Epidermal melanocyte (primary cell): ENCODE data around the gene MRC1.

Experiments used
- DNase-seq: peaks from one replicate; pipeline ENCODE4 v3.0.0; 2011; ENCODE audit warnings: low spot score; ENCODE audit not compliant: insufficient read length

Gene MRC1

GRCh38 chr10:17808971-17809841, at the start of gene MRC1:
MRC1 (plus strand) TSS chr10:17809348; CDS start chr10:17809466, 118 bp downstream.
- no peak for DNase-seq

- DNase-seq = no peak
Measured at GRCh38 chr10:17764142-17764541, 45.0 kb upstream of the MRC1 start.

GRCh38 chr10:17765602-17766001, 43.5 kb upstream of the MRC1 start:
- DNase-seq = no peak

- no peak for DNase-seq
Measured at GRCh38 chr10:17766731-17767130, 42.4 kb upstream of the MRC1 start.

GRCh38 chr10:17768496-17768895, 40.7 kb upstream of the MRC1 start:
- DNase-seq = no peak

GRCh38 chr10:17768957-17769356, 40.2 kb upstream of the MRC1 start:
- no peak for DNase-seq

GRCh38 chr10:17771017-17771416, 38.1 kb upstream of the MRC1 start:
- no peak for DNase-seq

- no peak for DNase-seq
Measured at GRCh38 chr10:17779784-17780183, 29.4 kb upstream of the MRC1 start.

- DNase-seq = no peak
Measured at GRCh38 chr10:17780727-17781126, 28.4 kb upstream of the MRC1 start.

- no peak for DNase-seq
Measured at GRCh38 chr10:17781856-17782255, 27.3 kb upstream of the MRC1 start.

GRCh38 chr10:17782921-17783665, 26.1 kb upstream of the MRC1 start:
- no peak for DNase-seq

GRCh38 chr10:17783751-17784150, 25.4 kb upstream of the MRC1 start:
- DNase-seq = no peak

- no peak for DNase-seq
Measured at GRCh38 chr10:17784688-17785087, 24.5 kb upstream of the MRC1 start.

GRCh38 chr10:17785276-17785930, 23.7 kb upstream of the MRC1 start:
- DNase-seq = no peak

- peak; percentile 36 for DNase-seq
Measured at GRCh38 chr10:17787087-17787961, 21.8 kb upstream of the MRC1 start.

- DNase-seq = no peak
Measured at GRCh38 chr10:17788646-17789045, 20.5 kb upstream of the MRC1 start.

GRCh38 chr10:17789396-17789795, 19.8 kb upstream of the MRC1 start:
- DNase-seq = no peak

- DNase-seq = no peak
Measured at GRCh38 chr10:17790651-17791050, 18.5 kb upstream of the MRC1 start.

- no peak for DNase-seq
Measured at GRCh38 chr10:17792991-17793390, 16.2 kb upstream of the MRC1 start.

- no peak for DNase-seq
Measured at GRCh38 chr10:17793823-17794644, 15.1 kb upstream of the MRC1 start.
